Rectal smooth muscle tissue (tissue), 1 donor: Measurements from ENCODE around the gene OR2A7.
"Not testable (repeated sequence)": the region's sequence is repeated elsewhere in the genome, so short reads cannot be mapped to it uniquely, and the experiment has no call there.

Source experiments
- H3K27ac ChIP-seq: one replicate; pipeline ENCODE4 v1.7.0; 2013; ENCODE audit warnings: low read depth, low read length, inconsistent platforms
- H3K27me3 ChIP-seq: one replicate; pipeline ENCODE4 v1.7.0; 2013; ENCODE audit warnings: low read length; ENCODE audit not compliant: control insufficient read depth, insufficient read depth
- H3K36me3 ChIP-seq: one replicate; pipeline ENCODE4 v1.7.0; 2013; ENCODE audit warnings: low read length; ENCODE audit not compliant: control insufficient read depth, insufficient read depth
- H3K4me1 ChIP-seq: one replicate; pipeline ENCODE4 v1.7.0; 2013; ENCODE audit warnings: low read length; ENCODE audit not compliant: control insufficient read depth, insufficient read depth
- H3K4me3 ChIP-seq: one replicate; pipeline ENCODE4 v1.7.0; 2013; ENCODE audit warnings: low read length
- H3K9ac ChIP-seq: one replicate; pipeline ENCODE4 v1.7.0; 2013; ENCODE audit warnings: low read length

The OR2A7 gene, protein sequence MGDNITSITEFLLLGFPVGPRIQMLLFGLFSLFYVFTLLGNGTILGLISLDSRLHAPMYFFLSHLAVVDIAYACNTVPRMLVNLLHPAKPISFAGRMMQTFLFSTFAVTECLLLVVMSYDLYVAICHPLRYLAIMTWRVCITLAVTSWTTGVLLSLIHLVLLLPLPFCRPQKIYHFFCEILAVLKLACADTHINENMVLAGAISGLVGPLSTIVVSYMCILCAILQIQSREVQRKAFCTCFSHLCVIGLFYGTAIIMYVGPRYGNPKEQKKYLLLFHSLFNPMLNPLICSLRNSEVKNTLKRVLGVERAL

GRCh38 chr7:144264692-144265091 lies at the start of gene OR2A7:
TSS of gene OR2A7 (minus strand) at chr7:144264792. CDS start at chr7:144259628, 5,164 bp downstream.
- H3K9ac ChIP-seq, H3K4me1 ChIP-seq, H3K27ac ChIP-seq, H3K4me3 ChIP-seq, H3K27me3 ChIP-seq, H3K36me3 ChIP-seq: not testable (repeated sequence)

- not testable (repeated sequence) for H3K36me3 ChIP-seq, H3K27ac ChIP-seq, H3K4me1 ChIP-seq, H3K4me3 ChIP-seq, H3K27me3 ChIP-seq, H3K9ac ChIP-seq
Observed at GRCh38 chr7:144311872-144312469, 47.4 kb upstream of the OR2A7 start, which contains the start of gene OR2A1. TSS of gene OR2A1 (plus strand) at chr7:144312419. CDS start at chr7:144318125, 5,706 bp downstream.

- H3K36me3 ChIP-seq, H3K27ac ChIP-seq, H3K4me1 ChIP-seq, H3K27me3 ChIP-seq, H3K9ac ChIP-seq, H3K4me3 ChIP-seq: not testable (repeated sequence)
Observed at GRCh38 chr7:144311218-144311617, 46.6 kb upstream of the OR2A7 start.

- not testable (repeated sequence) for H3K9ac ChIP-seq, H3K4me3 ChIP-seq, H3K4me1 ChIP-seq, H3K27me3 ChIP-seq, H3K36me3 ChIP-seq, H3K27ac ChIP-seq
Observed at GRCh38 chr7:144309702-144310101, 45.1 kb upstream of the OR2A7 start.

DNA sequence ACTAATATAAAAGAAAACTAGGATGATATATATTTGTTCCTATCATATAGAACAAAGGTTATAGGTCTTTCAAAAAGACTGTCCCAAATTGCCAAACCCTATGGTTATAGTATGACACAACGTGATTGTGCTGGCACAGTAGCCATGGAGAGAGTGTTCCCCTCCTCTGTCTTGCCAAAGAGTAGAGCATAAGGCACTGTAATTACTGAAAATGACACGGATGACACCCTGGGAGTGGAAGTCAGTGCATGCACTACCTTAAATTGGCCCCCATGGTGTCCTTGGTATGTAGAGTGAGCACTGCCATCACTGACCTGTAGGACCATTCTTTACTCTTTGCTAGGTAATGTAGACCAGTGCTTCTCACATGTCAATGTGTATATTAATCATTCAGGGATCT lies 40.6 kb upstream of the OR2A7 start:
- not testable (repeated sequence) for H3K9ac ChIP-seq, H3K36me3 ChIP-seq, H3K4me3 ChIP-seq, H3K27ac ChIP-seq, H3K27me3 ChIP-seq, H3K4me1 ChIP-seq

DNA sequence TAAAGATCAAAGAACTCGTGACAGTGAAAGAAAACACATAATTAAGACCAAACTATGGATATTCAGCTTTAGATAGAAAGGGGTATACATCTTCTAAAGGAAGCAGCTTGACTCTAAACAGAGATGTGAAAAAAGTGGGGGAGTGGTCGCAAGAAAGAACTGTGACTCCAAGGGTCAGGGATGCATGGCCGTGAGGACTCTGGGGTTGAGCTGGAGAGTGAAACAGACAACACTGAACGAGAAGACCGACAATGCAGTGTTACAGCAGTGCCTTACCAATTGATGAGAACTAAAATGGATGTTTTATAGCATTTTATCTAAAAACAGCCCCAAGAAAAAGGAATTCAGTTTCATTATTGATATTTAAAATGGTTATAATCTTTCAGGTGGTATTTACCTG lies 39.0 kb upstream of the OR2A7 start:
- H3K4me3 ChIP-seq, H3K4me1 ChIP-seq, H3K27ac ChIP-seq, H3K27me3 ChIP-seq, H3K9ac ChIP-seq, H3K36me3 ChIP-seq: not testable (repeated sequence)

DNA sequence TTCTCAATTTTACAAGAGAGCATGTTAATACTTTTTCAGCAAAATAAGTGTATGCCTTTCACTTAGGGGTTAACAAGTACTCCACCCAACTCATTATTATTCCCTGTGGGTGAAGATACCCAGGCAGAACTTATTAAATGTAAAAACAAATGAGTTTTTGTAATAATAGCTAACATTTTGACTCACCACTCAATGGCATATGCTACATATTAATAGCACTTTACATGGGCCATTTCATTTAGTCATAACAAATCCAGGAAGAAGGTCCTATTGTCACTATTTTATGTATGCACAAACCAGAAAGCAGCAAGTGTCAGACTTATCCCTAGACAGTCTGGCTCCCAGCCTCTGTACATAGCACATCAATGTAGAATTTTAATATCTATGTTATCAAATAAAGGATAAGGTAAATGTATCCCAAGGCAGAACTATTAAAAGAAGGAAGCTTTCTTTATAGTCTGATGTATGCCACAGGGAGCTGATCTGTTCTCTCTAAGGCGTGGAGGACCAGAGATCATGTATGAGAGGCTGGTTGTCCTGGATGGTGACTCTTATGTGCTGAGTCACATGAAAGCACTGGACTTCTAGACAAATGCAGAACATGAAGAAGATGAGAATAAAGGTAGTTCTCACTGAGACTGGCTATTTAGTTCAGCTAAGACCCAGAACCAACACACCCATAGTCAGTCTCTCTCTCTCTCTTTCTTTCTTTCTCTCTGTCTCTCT lies 38.1 kb upstream of the OR2A7 start:
- H3K4me1 ChIP-seq, H3K9ac ChIP-seq, H3K27me3 ChIP-seq: not testable (repeated sequence)

GRCh38 chr7:144293794-144294499 lies 29.4 kb upstream of the OR2A7 start:
- H3K4me3 ChIP-seq, H3K9ac ChIP-seq, H3K36me3 ChIP-seq, H3K27me3 ChIP-seq, H3K4me1 ChIP-seq, H3K27ac ChIP-seq: not testable (repeated sequence)

More for the DNA sequence above, 38.1 kb upstream of the OR2A7 start:
- not testable (repeated sequence) for H3K36me3 ChIP-seq, H3K4me3 ChIP-seq, H3K27ac ChIP-seq

GRCh38 chr7:144292384-144293161 lies 28.0 kb upstream of the OR2A7 start:
- not testable (repeated sequence) for H3K36me3 ChIP-seq, H3K9ac ChIP-seq, H3K4me1 ChIP-seq, H3K27me3 ChIP-seq, H3K4me3 ChIP-seq, H3K27ac ChIP-seq

GRCh38 chr7:144291607-144292006 lies 27.0 kb upstream of the OR2A7 start:
- not testable (repeated sequence) for H3K4me1 ChIP-seq, H3K4me3 ChIP-seq, H3K27ac ChIP-seq, H3K36me3 ChIP-seq, H3K9ac ChIP-seq, H3K27me3 ChIP-seq

DNA sequence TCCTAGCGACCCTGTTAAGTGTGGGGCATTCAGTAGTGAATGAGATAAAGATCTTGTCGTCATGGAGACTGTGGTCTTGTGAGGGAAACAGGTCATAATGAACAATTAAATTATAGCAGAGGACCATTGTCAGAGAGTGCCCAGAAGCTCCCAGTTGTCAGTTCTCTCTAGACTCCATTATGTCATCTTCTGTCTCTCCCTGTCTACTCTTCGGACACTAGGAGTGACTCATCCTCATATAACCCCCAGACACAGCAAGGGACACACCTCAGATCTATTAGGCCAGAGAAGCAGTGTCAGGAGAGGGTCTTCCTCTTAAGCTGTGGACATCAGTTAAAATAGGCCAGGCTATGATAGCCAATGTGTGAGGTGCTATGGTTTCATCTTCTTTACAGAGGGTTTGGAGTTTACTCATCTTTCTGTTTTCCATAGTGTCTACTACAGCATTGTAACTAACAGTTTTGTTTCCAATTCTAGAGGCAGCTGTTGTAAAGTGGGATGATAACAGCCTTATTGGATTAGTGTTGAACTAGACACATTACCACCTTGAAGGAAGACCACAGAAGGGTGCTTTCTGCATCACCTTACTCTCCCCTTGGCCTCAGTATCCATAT lies 22.7 kb upstream of the OR2A7 start:
- H3K9ac ChIP-seq, H3K36me3 ChIP-seq, H3K4me1 ChIP-seq, H3K27ac ChIP-seq, H3K4me3 ChIP-seq, H3K27me3 ChIP-seq: not testable (repeated sequence)
